ENCODE results near the gene SPOCK1.

DNA sequence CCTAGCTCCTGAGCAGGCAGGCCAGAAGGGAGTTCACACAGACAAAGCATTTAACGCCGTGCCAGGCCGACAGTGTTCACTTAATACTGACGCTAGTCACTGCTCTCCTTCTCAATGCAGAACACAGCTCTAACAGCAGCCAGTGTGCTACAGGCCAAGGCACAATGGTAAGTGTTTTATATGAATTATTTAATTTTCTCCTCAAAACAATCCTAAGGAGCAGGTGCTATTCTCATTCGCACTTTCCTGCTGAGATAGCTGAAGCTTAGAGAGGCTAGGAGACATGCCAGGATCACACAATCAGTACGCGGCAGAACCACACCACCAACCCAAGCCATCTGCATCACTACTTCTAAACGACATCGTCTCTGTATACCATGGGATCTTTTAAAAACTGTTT is 170.7 kb downstream of the SPOCK1 start:
- TF ChIP-seq, protein P1, sequence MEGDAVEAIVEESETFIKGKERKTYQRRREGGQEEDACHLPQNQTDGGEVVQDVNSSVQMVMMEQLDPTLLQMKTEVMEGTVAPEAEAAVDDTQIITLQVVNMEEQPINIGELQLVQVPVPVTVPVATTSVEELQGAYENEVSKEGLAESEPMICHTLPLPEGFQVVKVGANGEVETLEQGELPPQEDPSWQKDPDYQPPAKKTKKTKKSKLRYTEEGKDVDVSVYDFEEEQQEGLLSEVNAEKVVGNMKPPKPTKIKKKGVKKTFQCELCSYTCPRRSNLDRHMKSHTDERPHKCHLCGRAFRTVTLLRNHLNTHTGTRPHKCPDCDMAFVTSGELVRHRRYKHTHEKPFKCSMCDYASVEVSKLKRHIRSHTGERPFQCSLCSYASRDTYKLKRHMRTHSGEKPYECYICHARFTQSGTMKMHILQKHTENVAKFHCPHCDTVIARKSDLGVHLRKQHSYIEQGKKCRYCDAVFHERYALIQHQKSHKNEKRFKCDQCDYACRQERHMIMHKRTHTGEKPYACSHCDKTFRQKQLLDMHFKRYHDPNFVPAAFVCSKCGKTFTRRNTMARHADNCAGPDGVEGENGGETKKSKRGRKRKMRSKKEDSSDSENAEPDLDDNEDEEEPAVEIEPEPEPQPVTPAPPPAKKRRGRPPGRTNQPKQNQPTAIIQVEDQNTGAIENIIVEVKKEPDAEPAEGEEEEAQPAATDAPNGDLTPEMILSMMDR (IDR thresholded peaks at IDR 0.05), result no peak
- no peak for TF ChIP-seq POLR2A (IDR thresholded peaks at IDR 0.05)
